Epithelial cell of proximal tubule (primary cell): ENCODE measurements around the gene GIT1. TPM values are rescaled to one million over a fixed set of nuclear protein-coding genes. Genes with fewer than 3 reads are reported as not detected.

ENCODE experiments used
- DNase-seq: peaks from one replicate; pipeline ENCODE4 v3.0.0-alpha.2; 2011; ENCODE audit warnings: low read depth
- H3K4me3 ChIP-seq: 2 replicates; pipeline ENCODE4 v1.5.1; 2011; ENCODE audit warnings: low read depth, mild to moderate bottlenecking, low read length
- CTCF ChIP-seq: conservative IDR thresholded peaks from 2 replicates; pipeline ENCODE4 v1.5.1; 2012; ENCODE audit warnings: low read depth, mild to moderate bottlenecking, low read length
- total RNA-seq: library from RNA; depleted of rRNA; stranded (reverse); fragments of >200 nt; gene quantifications from 2 replicates; pipeline ENCODE4 v1.2.3, GENCODE V29; 2015

The GIT1 gene
- total RNA-seq, 1 donor from 2014 or later = 74.3 TPM

DNA sequence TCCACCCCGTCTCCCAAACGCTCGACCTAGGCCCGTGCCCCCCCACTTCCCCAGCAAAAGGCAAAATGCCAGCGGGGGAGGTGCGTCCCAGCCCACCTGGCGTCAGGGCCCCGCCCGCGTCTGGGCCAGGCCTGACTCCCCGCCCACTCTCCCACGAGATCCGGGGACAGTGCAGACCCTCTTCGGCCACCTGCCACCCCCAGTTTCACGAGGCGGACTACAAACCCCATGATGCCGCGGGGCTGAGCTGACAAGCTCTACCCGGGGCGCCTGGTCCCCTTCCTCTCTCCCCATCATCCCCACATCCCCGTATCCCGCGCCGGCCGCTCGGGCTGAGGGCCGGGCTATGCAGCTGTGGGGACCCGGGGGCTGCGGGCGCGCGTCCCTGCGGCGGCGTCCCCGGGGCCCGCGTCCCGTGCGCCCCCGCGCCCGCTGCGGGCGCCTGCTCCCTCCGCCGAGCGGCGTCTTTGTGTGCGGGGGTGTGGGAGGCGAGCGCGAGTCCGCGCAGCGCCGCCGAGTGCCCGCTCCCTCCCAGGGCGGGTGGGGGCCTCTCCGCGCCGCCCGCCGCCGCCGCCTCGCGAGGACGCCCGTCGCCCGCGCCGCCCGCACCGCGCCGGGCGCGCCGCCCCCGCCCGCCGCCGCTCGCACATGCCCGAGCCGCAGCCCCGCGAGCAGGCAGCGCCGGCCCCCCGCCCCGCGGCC, 3.6 kb upstream of the GIT1 start, which contains the start of gene ANKRD13B:
Gene ANKRD13B (plus strand): TSS at position 283 of the 702 bp plus-strand sequence. CDS start 490 bp downstream, outside the sequence.
- no peak for TF ChIP-seq CTCF
- DNase-seq = no peak
- peak within 1 kb of the TSS; percentile 63 for H3K4me3 ChIP-seq

GRCh38 chr17:29591737-29592608, 2.5 kb upstream of the GIT1 start:
- H3K4me3 ChIP-seq = peak overlapping the region; percentile 53
- TF ChIP-seq CTCF = peak; percentile 95
- DNase-seq = no peak

DNA sequence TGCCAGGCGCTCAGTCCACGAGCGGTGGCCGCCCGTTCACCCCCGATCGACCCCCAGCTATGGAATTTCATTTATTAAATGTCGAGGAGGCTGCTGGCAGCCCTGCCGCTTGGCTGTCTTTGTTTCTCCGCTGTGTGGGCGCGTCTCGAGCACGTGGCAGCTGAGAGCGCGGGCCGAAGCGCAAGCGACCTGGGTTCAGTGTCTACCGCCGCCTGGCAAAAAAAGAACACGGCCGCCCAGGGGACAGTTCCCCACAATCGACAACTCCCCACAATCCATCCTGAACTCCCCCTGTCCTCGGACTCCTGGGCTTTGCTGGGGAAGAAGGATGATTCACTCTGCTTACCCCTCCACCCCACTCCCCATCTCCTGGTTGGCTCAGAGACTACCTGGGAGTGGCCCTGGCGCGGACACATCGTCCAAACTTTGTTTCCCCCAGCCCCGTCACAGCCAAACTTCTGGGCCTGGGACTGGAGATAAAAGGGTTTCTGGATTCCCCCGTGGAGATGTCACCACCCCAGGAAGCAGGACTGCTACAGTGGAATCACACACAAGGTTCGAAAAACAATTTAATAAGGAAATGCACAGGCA, 1.8 kb upstream of the GIT1 start:
- H3K4me3 ChIP-seq = peak overlapping the region; percentile 53
- no peak for DNase-seq
- TF ChIP-seq CTCF = no peak

- H3K4me3 ChIP-seq = peak overlapping the region; percentile 63
- no peak for TF ChIP-seq CTCF
- DNase-seq = no peak
Observed at GRCh38 chr17:29590411-29591145, 1.1 kb upstream of the GIT1 start.

DNA sequence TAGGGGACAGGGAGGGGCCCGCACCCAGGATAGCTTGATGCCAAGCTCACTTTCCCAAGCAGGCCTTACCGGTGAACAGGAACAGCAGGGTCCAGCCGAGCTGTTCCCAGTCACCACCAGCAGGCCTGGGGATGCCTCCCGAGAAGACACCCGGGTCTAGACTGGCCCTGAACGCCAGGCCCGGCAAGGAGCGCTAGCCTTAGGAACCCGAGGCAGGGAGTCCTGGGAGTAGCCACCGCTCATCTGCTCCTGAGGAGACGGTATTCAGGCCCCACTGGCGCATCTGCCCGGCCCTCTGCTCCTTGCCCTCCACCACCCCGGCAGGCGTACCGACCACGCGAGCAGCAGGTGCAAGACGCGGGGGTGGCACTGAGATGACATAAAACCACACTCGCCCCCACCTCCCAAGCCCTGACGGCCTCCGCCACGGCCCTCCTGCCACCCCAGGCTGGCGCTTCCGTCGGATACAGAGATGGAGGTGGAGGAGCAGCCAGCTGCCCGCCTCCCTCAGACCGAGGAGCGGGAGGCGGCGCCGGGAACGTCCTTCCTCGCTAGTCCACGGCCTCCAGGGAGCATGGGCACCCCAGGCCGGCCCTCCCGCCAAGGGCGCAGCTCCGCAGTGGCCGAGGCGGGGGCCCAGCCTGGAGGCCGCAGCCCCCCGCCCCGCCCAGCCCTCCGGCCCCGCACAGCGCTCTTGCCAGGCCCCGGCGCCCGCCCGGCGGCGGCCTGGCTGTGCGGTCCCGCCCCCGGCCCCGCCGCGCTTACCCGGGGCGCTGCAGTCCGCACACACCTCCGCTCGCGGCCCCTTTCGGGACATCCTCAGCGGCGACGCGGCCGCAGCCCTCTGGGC, 661 bp downstream of the GIT1 start:
- TF ChIP-seq CTCF = no peak
- no peak for DNase-seq
- peak overlapping the region; percentile 66 for H3K4me3 ChIP-seq
